GM21825 (cell line): Measurements from ENCODE around the gene SKAP1.
"Not testable (repeated sequence)": the region's sequence is repeated elsewhere in the genome, so short reads cannot be mapped to it uniquely, and the experiment has no call there.

Experiments
- ATAC-seq: cut with Tn5 transposase; IDR thresholded peaks from one replicate; pipeline ENCODE4 v1.9.1; 2021; ENCODE audit warnings: mild to moderate bottlenecking, moderate library complexity; ENCODE audit not compliant: unreplicated experiment

SKAP1 gene

DNA sequence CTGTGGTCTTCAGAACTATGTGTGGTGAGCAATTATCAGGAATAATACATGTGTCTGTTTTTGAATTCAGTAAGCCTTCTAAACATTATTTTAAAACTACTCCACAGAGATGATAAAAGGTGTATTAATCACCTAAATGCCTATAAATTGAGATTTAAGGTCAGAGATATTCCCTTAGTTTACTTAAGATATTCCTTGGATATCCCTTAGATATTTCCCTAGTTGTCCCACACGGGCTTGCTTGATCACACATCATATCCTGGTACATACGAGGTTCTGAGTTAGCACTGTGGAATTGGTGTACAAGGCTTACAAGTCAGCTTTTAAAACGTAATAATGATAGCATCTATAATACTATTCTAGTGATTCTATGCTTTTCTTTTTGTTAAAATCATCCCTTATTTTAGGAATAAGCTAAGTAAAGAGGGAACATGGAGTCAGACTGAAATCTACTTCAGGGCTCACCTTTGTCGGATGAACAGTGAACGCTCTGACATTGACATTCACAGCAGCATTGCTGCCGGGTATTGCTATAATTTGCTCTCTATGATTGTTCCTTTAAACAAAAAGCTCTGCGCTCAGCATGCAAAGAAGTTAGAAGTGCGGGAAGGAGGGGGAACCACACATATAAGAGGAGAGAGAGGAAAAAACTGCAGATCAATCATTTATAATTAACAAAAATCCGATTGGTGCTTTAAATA lies 136.5 kb downstream of the SKAP1 start:
- ATAC-seq = no peak

DNA sequence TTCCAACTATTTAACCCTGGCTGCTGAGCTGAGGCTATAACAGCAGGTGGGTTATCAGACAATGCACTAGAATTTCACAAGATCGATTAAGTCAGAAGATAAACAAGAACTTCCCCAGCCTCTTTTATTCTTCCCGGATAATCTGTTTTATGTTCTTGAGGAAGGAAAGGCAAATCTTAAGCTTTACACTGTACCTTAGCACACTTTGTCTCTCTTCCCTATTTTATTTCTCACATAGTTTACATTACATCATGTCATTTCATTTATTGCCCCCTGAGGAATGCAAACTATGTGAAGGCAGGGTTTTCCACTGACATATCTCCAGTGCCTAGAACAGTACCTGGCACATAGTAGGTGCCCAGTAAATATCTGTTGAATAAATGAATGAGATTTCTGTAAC lies 139.6 kb downstream of the SKAP1 start:
- no peak for ATAC-seq

DNA sequence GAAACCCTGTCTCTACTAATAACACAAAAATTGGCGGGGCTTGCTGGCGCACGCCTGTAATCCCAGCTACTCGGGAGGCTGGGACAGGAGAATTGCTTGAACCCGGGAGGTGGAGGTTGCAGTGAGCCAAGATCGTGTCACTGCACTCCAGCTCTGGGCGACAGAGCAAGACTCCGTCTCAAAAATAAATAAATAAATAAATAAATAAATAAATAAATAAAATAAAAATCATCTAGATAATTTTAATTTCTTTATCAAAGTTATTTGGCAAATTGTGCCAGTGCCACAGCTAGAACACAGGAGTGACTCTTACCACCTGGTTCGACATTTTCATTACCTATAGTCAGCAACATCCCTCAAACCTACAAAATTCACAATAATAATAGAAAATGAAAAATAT lies 143.1 kb downstream of the SKAP1 start:
- not testable (repeated sequence) for ATAC-seq

DNA sequence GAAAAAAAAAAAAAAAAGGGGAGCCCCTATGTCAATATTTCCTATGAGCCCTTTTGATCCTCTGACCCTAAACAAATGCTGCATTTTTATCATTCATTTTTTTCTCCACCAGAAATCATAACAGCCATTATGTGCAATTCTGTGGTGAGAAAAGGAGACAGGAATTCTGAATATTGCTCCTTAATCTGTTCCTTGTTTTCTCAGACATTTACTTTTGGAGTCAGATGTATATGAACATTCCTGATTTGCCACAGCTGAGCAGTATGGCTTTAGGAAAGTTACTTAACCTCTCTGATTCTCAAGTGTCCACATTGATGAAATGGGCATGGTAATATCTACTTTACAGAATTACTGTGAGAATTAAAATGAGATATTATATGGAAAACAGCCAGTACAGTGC lies 144.4 kb downstream of the SKAP1 start:
- no peak for ATAC-seq

DNA sequence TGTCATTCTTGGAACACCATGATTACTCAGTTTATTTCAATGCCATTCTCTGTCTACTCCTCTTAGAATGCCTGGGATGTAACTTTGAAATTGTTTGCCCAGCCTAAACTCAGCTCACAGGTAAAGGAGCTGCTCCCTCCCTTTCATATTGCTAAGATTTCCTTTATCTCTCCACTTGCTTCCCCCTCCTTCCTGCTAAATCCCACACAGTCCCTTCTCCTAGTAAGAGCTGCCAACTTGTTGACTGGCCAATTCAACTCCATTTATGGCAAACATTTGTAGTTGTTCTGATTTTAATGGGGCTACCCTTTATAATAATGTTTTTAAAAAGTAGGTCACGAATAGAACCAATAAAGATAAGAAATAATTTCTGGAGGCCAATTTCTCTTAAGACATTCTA lies 146.1 kb downstream of the SKAP1 start:
- no peak for ATAC-seq

DNA sequence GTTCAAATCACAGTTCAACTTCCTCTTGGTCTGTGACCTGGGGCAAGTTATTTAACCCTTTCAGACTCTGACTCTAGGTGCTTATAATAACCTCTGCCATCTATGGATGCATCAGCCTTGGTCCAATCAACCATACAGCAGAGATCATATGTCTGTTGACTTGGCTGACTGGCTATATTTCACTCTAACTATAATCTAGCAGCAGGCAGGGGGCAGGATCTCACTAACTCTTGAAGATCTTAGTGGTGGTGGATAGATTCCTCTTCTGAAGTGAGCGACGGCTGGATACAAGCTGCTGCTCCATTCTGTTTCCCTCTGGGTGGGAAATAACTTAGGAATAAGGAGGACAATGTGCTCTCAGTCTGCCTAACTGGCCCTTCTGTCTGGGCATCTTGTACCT lies 146.6 kb downstream of the SKAP1 start:
- ATAC-seq = no peak

DNA sequence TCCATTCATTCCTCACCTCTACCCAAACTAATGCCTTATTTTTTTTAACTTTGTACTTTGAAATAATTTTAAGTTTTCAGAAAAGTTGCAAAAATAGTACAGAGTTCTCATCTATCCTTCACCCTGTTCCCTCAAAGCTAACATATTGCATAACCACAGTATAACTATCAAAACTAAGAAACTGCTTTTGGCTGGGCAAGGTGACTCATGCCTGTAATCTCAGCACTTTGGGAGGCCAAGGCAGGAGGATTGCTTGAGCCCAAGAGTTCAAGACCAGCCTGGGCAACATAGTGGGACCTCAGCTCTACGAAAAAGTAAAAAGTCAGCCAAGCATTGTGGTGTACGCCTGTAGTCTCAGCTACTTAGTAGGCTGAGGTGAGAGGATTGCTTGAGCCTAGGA lies 147.7 kb downstream of the SKAP1 start:
- ATAC-seq = no peak

DNA sequence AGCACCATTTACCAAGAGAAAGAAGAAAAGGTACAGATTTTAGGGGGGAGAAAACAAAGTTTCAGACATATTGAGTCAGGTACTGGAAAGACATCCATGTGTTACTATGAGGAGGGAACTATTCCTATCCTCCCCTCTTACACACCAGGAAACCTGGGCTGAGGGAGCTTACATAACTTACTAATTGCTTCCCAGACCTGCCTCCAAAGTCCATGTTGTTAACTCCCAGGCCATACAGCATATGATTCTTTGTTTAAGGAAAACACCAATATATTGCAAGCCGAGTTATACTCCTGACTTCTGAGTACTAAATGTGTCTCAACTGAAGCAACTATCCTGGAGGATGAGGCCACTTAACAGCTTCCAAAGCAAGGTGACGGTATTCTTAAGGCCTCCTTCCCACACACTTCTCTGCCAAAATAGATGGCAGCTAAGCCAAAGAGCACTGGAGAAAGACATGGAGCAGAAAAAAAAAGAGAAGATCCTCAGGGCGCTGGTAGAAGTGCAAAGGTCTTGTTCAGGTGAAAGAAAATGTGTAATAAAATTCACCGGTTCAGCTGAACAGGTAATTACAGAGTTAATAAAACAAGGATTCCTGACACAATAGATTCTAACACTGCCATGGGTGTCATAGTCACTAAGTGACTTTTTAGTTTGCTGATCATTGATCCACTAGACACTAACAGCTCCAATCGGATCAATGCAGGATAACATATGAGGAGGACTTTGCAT lies 151.1 kb downstream of the SKAP1 start:
- no peak for ATAC-seq

DNA sequence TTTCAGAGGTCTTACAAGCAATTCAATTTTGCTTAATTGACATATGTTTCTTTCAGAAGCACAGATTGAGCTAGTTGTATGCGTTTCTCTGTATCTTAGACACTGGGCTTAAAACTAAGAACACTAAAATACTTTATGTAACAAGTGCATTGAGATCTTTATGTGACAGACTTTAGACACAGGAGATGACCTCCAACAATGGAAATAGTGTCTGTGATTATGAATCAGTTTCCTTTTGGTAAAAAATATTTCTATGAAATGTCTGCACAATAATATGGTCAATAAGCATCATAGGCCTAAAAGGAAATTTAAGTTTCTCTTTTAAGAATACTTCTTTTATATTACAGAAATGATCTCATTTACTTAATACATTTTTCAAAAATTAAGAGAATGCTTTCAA lies 153.2 kb downstream of the SKAP1 start:
- no peak for ATAC-seq

DNA sequence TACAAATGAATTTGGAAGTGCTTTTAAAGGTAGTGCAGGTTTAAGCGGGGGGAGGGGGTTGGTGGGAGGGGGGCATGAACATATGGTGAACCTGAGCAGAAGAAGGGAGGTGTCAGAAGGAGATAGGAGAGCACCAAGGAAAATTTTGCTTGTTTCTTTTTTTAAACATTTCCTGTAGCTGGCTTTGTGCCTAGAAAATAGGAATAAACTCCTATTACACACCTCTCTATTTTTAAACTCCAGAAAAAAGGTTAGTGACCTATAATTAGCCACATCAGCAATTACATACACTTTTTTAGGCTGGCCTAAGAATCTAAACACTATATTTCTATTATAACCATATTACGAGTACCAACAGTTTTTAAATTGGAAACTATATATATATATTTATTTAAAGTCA lies 159.1 kb downstream of the SKAP1 start:
- ATAC-seq = no peak

DNA sequence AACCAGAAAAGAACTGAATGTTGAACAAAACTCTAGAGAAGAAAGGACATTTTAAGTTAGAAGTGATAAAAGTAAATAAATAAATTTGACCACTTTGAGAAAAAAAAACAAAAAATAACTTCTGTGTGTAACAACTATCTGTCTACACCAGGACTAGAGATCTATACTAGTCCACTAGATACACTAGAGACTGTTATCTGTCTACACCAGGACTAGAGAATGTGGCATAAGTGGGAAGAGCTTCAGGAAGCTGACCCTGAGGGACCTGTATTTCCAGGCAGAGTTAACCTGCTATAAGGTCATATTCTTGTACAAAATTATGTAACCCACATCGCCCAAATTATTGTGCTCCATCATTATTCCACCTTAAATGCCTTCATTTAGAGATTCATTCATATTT lies 160.8 kb downstream of the SKAP1 start:
- no peak for ATAC-seq

DNA sequence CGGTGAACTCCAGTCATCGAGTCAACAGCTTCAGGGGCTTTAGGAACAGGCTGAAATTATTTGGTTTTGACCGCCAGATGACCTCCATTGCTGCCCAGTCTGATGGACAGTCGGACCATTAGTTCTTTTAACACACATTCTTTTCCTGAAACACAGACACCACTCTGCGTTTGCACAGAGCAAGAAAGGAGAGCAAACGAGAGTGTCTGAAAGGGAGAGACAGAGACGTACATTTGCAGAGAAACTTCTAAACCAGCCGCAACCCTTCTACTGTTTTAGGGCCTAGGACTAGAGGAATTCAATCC lies 166.3 kb downstream of the SKAP1 start:
- no peak for ATAC-seq

DNA sequence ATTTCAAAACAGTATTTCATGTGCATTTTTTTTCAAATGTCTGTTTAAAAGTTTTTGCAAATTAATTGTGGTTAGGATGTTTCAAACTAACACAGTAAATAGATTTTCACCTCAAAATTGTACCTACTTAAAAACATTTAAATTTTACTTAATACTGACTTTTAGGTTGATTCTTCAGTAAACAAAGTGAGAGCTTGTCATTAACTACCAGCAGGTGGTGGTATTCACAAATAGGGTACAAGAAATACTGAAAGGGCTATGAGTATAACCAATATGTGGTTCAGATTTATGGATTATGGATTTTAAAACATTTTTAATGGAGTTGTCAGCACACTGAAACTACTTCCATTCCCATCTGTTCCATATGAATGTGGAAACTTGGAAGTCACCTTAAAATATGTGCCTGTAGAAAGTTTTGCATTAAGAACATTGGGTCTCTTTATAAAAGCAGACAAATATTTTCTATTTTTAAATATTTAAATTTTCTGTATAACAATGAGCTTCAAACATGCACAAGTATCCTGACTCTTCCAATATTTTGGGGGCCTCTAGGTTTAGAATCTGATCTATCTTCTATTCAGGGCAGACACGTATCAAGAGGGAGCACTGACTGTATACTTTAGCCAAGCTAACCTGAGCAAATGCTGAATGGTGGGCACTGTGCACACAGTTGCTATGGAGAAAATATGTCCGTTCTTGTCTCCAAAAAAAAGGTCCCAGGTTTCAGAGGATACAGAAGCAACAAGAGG lies 166.9 kb downstream of the SKAP1 start:
- no peak for ATAC-seq

DNA sequence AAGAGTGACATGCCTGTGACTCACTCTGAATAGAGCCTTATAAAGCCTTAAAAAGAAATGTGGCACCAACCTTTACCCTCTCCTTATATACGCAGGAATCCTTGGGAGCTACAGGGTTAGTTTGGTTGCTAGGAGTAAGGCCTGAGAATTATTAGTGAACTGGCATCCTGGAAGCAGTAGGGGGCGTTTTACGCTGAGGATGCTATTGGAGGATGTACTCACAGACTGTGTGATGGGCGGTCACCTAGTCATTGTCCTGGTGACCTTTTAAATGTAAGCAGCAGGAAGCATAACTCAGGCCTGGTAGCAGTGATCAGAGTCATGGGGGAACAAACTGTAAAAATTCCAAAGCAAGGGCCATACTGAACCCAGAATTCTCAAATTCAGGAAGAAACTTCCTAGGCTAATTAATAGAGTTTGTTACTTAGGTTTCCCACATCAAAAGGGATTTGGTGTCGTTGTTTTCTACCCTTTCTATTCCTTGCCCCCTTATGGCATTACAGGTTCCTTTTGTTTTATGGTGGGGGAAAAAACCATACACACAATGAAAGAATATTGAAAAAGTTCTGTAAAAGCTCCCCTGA lies 168.6 kb downstream of the SKAP1 start:
- ATAC-seq = no peak

DNA sequence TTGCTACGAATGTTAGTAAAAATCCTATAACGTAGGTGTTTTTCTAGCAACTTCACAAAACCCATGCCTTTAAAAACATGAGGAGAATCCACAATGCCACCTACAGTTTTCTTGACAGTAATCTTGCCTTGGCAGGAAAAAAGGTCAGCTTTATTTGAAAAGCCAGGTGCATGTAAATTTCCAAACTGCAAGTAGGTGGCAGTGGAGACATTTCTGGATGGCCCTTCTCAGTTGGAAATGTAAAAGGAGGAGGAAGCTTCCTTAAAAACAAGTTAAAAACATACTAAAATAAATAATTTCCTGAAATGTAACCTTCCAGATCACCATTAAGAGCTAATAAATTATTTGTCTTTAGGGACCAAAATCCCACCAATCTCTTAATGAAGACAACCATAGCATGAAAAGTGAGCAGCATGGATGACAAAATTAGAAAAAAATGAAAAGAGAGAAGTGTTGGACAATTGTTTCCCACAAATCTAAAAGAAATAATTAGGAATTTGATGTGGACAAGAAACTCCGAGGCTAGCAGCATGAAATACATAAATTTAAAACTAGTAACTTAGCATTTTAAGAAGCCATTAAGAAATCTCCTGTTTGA lies 170.2 kb downstream of the SKAP1 start:
- no peak for ATAC-seq

DNA sequence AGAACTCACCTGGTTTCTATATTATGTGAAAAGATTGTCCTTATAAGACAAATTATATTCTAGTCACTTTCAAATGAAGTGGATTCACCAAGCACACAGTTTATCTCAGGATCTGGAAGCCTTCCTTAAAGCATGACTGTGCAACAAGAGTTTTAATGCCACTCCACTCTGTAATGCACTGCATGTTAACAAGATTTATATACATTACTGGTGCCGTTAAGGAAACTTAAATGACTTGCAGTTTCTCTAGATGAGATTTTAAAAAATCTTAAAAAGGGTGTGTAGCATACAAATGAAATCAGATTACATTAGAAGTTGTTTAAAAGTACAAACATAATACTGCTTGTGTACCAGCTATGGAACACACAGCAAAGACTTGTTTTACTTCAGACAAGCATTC lies 171.7 kb downstream of the SKAP1 start:
- ATAC-seq = no peak

DNA sequence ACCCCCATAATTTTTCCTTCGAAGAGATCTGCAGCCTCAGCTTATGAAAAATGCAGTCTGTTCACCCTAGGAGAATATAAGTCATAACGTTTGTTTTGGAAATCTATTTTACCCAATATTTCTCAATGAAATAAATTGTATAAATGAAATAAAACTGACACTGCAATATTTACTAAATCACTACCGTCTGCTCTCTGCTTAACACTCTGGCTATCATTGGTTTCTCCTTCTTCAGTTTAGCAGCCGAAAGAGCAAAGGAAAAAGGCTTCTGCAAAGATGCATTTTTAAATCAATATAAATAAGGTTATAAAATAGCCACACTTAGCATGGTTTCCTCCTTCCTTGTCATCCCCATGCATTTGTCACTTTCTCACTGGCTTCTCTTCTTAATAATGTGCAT lies 174.3 kb downstream of the SKAP1 start:
- no peak for ATAC-seq

DNA sequence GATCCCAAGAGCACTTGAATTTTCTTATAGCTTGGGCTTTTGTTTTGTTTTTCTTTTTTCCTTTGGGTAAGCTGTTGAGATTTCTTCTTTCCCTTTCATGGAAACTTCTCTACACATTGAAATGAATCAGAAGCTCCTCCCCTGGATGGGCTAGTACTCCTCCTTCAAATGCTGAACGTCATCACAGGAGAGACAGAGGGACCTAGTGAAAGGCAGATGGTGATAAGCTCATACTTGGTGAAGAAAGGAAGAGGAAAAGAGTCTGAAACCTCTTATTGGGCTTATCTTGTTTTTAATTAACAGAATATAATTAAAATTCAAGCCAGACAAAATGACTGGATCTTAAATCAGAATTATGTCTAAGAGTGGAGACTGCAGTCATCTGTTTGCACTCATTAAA lies 175.1 kb downstream of the SKAP1 start:
- ATAC-seq = no peak

DNA sequence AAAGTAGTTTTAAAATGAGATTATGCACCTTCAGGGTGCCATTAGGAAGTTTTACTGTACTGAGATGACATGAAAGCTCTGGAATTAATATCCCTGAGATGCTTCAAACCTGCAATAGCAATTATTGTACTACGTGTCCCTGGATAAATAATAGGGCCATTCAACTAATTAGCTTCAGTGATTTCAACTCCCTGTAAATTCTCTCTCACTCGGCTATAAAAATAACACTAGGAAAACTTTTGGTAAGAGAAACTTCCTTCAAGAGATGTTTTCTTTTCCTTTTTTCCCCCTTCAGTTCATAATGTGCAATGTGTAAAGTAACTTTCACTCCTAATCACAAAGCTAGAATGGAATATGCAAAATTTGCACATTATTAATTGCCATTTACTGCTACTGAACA lies 176.0 kb downstream of the SKAP1 start:
- ATAC-seq = no peak

DNA sequence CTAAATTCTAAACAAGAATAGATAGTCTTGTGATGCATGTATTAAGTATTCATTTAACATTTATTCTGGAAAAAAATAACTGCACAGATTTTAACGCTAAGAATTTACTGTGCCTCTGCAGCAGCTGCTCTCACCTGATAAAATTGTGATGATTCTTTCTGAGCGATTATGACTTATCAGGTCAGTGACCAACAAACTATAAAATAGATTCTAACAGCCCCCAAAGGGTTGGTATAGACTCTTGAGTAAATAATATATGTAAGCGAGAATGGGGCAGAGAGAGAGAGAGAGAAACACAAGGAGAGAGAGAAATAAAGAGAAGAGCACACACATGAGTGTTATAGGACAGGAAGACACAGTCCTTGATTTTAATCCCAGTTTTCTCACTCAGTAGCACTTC lies 178.1 kb downstream of the SKAP1 start:
- no peak for ATAC-seq

DNA sequence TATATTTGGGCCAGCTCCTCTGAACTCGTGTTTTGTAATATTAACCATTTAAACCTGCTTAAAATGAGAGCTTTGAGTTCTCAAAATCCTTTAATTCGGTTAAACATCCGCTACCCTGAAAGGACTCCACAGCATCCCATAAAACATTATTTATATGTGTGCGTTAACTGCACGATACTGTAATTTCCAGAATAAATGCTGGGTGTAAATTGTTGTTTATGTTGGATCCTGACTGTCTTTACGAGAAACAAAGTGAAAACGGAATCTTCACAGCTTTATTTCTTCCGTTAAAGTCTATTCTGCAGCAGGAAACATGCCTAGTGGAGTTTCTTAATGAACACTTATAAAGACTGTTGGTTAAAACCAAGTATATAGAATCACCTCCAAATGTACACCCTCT lies 179.1 kb downstream of the SKAP1 start:
- ATAC-seq = no peak

DNA sequence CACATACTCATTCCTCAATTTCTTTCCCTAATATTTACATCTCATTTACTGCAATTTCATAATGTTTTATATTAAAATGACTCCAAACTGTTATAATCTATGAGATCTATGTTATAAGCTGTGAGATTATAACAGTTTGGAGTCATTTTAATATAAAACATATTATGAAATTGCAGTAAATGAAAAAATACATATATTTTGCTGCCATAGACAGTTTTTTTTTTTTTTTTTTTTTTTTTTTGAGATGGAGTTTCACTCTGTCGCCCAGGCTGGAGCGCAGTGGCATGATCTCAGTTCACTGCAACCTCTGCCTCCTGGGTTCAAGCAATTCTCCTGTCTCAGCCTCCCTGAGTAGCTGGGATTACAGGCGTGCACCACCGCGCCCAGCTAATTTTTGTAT lies 180.0 kb downstream of the SKAP1 start:
- not testable (repeated sequence) for ATAC-seq
